IMR-90 (cell line): ENCODE measurements around the gene FRMD6. TPM values are rescaled to one million over a fixed set of nuclear protein-coding genes. Genes with fewer than 3 reads are reported as not detected.
"Not testable (repeated sequence)": the region's sequence is repeated elsewhere in the genome, so short reads cannot be mapped to it uniquely, and the experiment has no call there.

Source experiments
- ATAC-seq: fragments of 200-7000 bp; cut with Tn5 transposase; 2 replicates; pipeline ENCODE4 v1.9.1; 2020; ENCODE audit warnings: low read depth, mild to moderate bottlenecking, moderate library complexity
- BruUV-seq: library from RNA; stranded (reverse); fragments of 400-500 nt; replicated peaks from 2 replicates; lab custom pipeline; 2021; lab: Mats Ljungman, UMichigan
- CTCF ChIA-PET: fragments of 300-600 bp; formaldehyde crosslinking; extraction: SDS; loops from one replicate; lab custom pipeline; 2021; ENCODE audit warnings: antibody characterized with exemption; lab: Yijun Ruan, JAX
- POLR2A ChIA-PET: fragments of 300-600 bp; sonication (Branson Sonifier 250); formaldehyde crosslinking; loops from one replicate; lab custom pipeline; 2022; ENCODE audit warnings: antibody characterized with exemption; ENCODE audit not compliant: unreplicated experiment; lab: Charles Lee
- DNase-seq: peaks from one replicate; pipeline ENCODE4 v3.0.0; 2013
- H2AFZ ChIP-seq: replicated peaks from 2 replicates; pipeline ENCODE3; 2013; ENCODE audit warnings: low read length, mild to moderate bottlenecking; ENCODE audit not compliant: poor library complexity
- H2AK5ac ChIP-seq: 2 replicates; pipeline ENCODE4 v1.6.1; 2013; ENCODE audit warnings: low read depth, low read length, inconsistent platforms
- H2AK9ac ChIP-seq: replicated peaks from 2 replicates; pipeline ENCODE3; 2013; ENCODE audit warnings: mild to moderate bottlenecking, low read depth, low read length, moderate library complexity; ENCODE audit not compliant: poor library complexity
- H2BK120ac ChIP-seq: 2 replicates; pipeline ENCODE4 v1.6.1; 2013; ENCODE audit warnings: low read depth, low read length, inconsistent platforms
- H2BK15ac ChIP-seq: 3 replicates; pipeline ENCODE4 v1.6.1; 2013; ENCODE audit warnings: low read depth, low read length, inconsistent platforms
- H2BK20ac ChIP-seq: 2 replicates; pipeline ENCODE4 v1.6.1; 2013; ENCODE audit warnings: low read depth, mild to moderate bottlenecking, inconsistent platforms, low read length, moderate library complexity
- H2BK5ac ChIP-seq: 2 replicates; pipeline ENCODE4 v1.6.1; 2013; ENCODE audit warnings: mild to moderate bottlenecking, low read depth, low read length, inconsistent platforms; ENCODE audit not compliant: poor library complexity, severe bottlenecking
- H3K14ac ChIP-seq: replicated peaks from 2 replicates; pipeline ENCODE4 v1.6.1; 2013; ENCODE audit warnings: low read depth, low read length, inconsistent platforms
- H3K18ac ChIP-seq: 2 replicates; pipeline ENCODE4 v1.6.1; 2013; ENCODE audit warnings: low read depth, low read length, control low read depth
- H3K23ac ChIP-seq: 2 replicates; pipeline ENCODE4 v1.6.1; 2013; ENCODE audit warnings: low read depth, low read length, inconsistent platforms
- H3K27ac ChIP-seq: 2 replicates; pipeline ENCODE4 v1.5.1; 2013; ENCODE audit warnings: mild to moderate bottlenecking, control low read depth, low read length; ENCODE audit not compliant: insufficient read depth
- H3K27me3 ChIP-seq: 2 replicates; pipeline ENCODE4 v1.6.1; 2013; ENCODE audit warnings: low read length; ENCODE audit not compliant: control insufficient read depth, insufficient read depth
- H3K36me3 ChIP-seq: 2 replicates; pipeline ENCODE4 v1.6.1; 2013; ENCODE audit warnings: low read length, mixed read lengths; ENCODE audit not compliant: control insufficient read depth, insufficient read depth
- H3K4ac ChIP-seq: 2 replicates; pipeline ENCODE4 v1.6.1; 2013; ENCODE audit warnings: low read depth, low read length, inconsistent platforms
- H3K4me1 ChIP-seq: 2 replicates; pipeline ENCODE4 v1.6.1; 2013; ENCODE audit warnings: low read length, mixed read lengths; ENCODE audit not compliant: control insufficient read depth, insufficient read depth
- H3K4me2 ChIP-seq: 2 replicates; pipeline ENCODE4 v1.6.1; 2013; ENCODE audit warnings: low read depth, mild to moderate bottlenecking, control low read depth, low read length, moderate library complexity
- H3K4me3 ChIP-seq: 2 replicates; pipeline ENCODE4 v1.5.1; 2013; ENCODE audit warnings: low read depth, mild to moderate bottlenecking, control low read depth, low read length, moderate library complexity; ENCODE audit not compliant: insufficient read depth
- H3K56ac ChIP-seq: 2 replicates; pipeline ENCODE4 v1.6.1; 2013; ENCODE audit warnings: low read length, inconsistent platforms; ENCODE audit not compliant: insufficient read depth; ENCODE audit errors: extremely low read depth
- H3K79me1 ChIP-seq, 2 experiments: 2 replicates each; pipeline ENCODE4 v1.6.1; 2013; ENCODE audit warnings: low read length in 2 of 2, inconsistent platforms in 1 of 2, low read depth in 1 of 2
- H3K9ac ChIP-seq: 2 replicates; pipeline ENCODE4 v1.6.1; 2013; ENCODE audit warnings: low read depth, low read length, control low read depth
- H3K9me1 ChIP-seq: 2 replicates; pipeline ENCODE4 v1.6.1; 2013; ENCODE audit warnings: low read length, inconsistent platforms; ENCODE audit not compliant: insufficient read depth
- H3K9me3 ChIP-seq: 2 replicates; pipeline ENCODE4 v1.6.1; 2013; ENCODE audit warnings: low read length; ENCODE audit not compliant: control insufficient read depth, insufficient read depth
- H4K20me1 ChIP-seq: 2 replicates; pipeline ENCODE4 v1.6.1; 2013; ENCODE audit warnings: low read length, inconsistent platforms; ENCODE audit not compliant: insufficient read depth
- H4K5ac ChIP-seq: 2 replicates; pipeline ENCODE4 v1.6.1; 2013; ENCODE audit warnings: mild to moderate bottlenecking, low read depth, low read length, control low read depth
- H4K8ac ChIP-seq, 2 experiments: 2 replicates each; pipeline ENCODE4 v1.6.1; 2013; ENCODE audit warnings: low read depth in 2 of 2, low read length in 2 of 2, control low read depth in 1 of 2, inconsistent platforms in 1 of 2
- H4K91ac ChIP-seq: 2 replicates; pipeline ENCODE4 v1.6.1; 2013; ENCODE audit warnings: low read depth, low read length, inconsistent platforms; ENCODE audit not compliant: insufficient read depth
- WGBS, 2 experiments: methylation state at CpG; one replicate each; pipeline versions ENCODE4 v1.1.5 to v1.1.7; 2013; ENCODE audit warnings: missing lambda C conversion rate in 2 of 2; ENCODE audit not compliant: insufficient read length in 1 of 2; ENCODE audit errors: extremely low coverage in 2 of 2; 5-methylcytosine and 5-hydroxymethylcytosine counted together
- dilution Hi-C: fragments of 300-500 bp; cut with HindIII; formaldehyde crosslinking; loops from one replicate; pipeline ENCODE4 v1.14.3; 2018; ENCODE audit warnings: low sequenced_read_pairs; ENCODE audit not compliant: unreplicated experiment
- in situ Hi-C: fragments of 300-500 bp; cut with MboI; formaldehyde crosslinking; loops from 3 replicates; pipeline ENCODE4 v1.14.3; 2019; ENCODE audit warnings: low sequenced_read_pairs, inconsistent platforms, mixed read lengths
- intact Hi-C: fragments of 100-400 bp; cut with micrococcal nuclease; formaldehyde crosslinking; loops from 2 replicates; pipeline ENCODE4 v1.10.0; 2022
- polyA plus RNA-seq, 3 experiments: library from polyadenylated mRNA; depleted of rRNA; stranded (reverse); fragments of >200 nt; gene quantifications; 2 replicates each; pipeline ENCODE4 v1.2.3, GENCODE V29; 2012; ENCODE audit warnings: low replicate concordance in 1 of 3
- total RNA-seq: library from RNA; depleted of rRNA; stranded (reverse); fragments of >200 nt; gene quantifications from 2 replicates; pipeline ENCODE4 v1.2.3, GENCODE V29; 2012
- TF ChIP-seq, protein P1 (sequence below): fragments of 150-350 bp; IDR thresholded peaks from 2 replicates; pipeline ENCODE4 v1.6.1; 2017; ENCODE audit warnings: mild to moderate bottlenecking, antibody characterized with exemption, low read length, low read depth

The FRMD6 gene
- total and polyA plus RNA-seq, 2 of the 4 experiments (the other 2 are of a cell fraction), result 243 to 682 TPM

DNA sequence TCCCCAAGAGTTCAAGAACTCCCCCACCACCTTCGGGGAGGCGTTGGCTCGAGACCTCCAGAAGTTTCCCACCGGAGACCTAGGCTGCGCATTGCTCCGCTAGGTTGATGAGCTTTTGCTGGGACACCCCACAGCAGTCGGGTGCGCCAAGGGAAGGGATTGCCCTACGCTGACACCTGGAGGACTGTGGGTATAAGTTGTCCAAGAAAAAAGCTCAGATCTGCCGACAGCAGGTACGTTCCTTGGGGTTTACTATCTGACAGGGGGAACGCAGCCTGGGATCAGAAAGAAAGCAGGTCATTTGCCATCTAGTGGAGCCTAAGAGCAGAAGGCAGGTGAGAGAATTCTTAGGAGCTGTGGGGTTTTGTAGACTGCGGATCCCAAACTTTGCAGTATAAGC, 98.8 kb downstream of the FRMD6 start:
- no peak overlapping the region for H3K18ac ChIP-seq
- no peak overlapping the region for H4K8ac ChIP-seq
- H3K9me1 ChIP-seq, result no peaks in the 10 kb centered on the region
- intact Hi-C loops (no loop called here), in situ Hi-C loops (no loop called here), dilution Hi-C loops (no loop called here)
- no peak overlapping the region for H3K9ac ChIP-seq
- H4K91ac ChIP-seq, result no peak overlapping the region
- no peaks in the 10 kb centered on the region for H4K20me1 ChIP-seq
- DNase-seq (no peak), ATAC-seq (no peak)
- no peak overlapping the region for H3K56ac ChIP-seq
- no peaks in the 10 kb centered on the region; the same call in 1 of the 2 replicates for H3K27me3 ChIP-seq
- ChIA-PET CTCF (no interaction called here), POLR2A (interaction anchor here (0.6 kb wide), 1 partner anchor 8 kb away, joined by 6 read pairs; no protein-coding TSS in a partner anchor)
- no peak overlapping the region for H2AK5ac ChIP-seq
- no peaks in the 10 kb centered on the region for H3K36me3 ChIP-seq
- H2BK15ac ChIP-seq, result no peak overlapping the region
- H2BK5ac ChIP-seq, result no peak overlapping the region
- H4K5ac ChIP-seq, result no peak overlapping the region
- H2AK9ac ChIP-seq, result no peak overlapping the region
- H3K4me3 ChIP-seq, result no peak overlapping the region
- no peak overlapping the region for H3K4ac ChIP-seq
- H2AFZ ChIP-seq, result no peak overlapping the region
- no peak overlapping the region for H3K23ac ChIP-seq
- no peak overlapping the region for H3K4me2 ChIP-seq
- no TSS peak for BruUV-seq
- no peaks in the 10 kb centered on the region for H3K9me3 ChIP-seq
- no peak overlapping the region for H3K14ac ChIP-seq
- no peaks in the 10 kb centered on the region for H3K79me1 ChIP-seq
- H3K27ac ChIP-seq, result no peak overlapping the region
- H2BK120ac ChIP-seq, result no peak overlapping the region
- TF ChIP-seq, protein P1, sequence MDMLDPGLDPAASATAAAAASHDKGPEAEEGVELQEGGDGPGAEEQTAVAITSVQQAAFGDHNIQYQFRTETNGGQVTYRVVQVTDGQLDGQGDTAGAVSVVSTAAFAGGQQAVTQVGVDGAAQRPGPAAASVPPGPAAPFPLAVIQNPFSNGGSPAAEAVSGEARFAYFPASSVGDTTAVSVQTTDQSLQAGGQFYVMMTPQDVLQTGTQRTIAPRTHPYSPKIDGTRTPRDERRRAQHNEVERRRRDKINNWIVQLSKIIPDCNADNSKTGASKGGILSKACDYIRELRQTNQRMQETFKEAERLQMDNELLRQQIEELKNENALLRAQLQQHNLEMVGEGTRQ, result no peak
- no peak overlapping the region for H2BK20ac ChIP-seq
- WGBS, 2 experiments, result no CpG with 5 or more reads among the region's 13 CpGs
- no peaks in the 10 kb centered on the region for H3K4me1 ChIP-seq

DNA sequence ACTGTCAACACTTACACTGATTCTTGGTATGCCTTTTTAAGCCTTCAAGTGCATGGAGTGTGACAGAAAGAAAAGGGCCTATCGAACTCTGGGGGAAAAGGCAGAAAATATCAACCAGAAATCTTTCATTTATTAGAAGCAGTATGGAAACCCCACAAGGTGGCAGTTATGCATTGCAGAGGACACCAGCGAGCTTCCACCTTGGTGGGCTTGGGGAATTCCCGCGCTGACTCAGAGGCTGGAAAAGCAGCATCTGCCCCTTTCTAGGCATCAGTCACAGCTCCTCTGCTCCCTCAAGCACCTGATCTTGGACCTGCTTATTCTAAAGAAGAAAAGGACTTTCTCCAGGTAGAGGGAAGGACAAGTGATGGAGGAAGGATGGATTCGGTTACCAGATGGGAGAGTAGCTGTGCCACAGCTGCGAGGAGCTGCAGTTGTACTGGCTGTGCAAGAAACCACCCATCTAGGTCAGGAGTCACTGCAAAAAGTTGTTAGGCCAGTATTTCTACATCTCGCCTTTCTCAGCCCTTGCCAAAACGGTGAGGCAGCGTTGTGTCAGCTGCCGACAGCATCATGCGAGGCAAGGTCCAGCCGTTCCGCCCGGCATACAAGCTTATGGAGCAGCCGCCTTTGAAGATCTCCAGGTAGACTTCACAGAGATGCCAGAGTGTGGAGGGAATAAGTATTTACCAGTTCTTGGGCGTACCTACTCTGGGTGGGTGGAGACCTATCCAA, 100.1 kb downstream of the FRMD6 start:
- H3K4me3 ChIP-seq, H3K4me2 ChIP-seq, H4K20me1 ChIP-seq, H3K18ac ChIP-seq, POLR2A ChIA-PET, H2AFZ ChIP-seq, H4K91ac ChIP-seq, H3K9me3 ChIP-seq, H2BK5ac ChIP-seq, H3K4ac ChIP-seq, H4K5ac ChIP-seq, H3K9ac ChIP-seq, BruUV-seq, ATAC-seq, H3K9me1 ChIP-seq, H2AK9ac ChIP-seq, H2BK120ac ChIP-seq, in situ Hi-C loops, DNase-seq, H3K27ac ChIP-seq, H2AK5ac ChIP-seq, H4K8ac ChIP-seq, intact Hi-C loops, H3K79me1 ChIP-seq, dilution Hi-C loops, H3K14ac ChIP-seq, H3K27me3 ChIP-seq, H3K36me3 ChIP-seq, H3K56ac ChIP-seq, H3K23ac ChIP-seq, H2BK15ac ChIP-seq, H3K4me1 ChIP-seq, H2BK20ac ChIP-seq: not testable (repeated sequence)
- WGBS, 2 experiments, result 94% methylated on average over 10 of the region's 16 CpGs; no CpG with 5 or more reads in 1 of the 2 experiments
- CTCF ChIA-PET, result interaction anchor here (0.7 kb wide), 1 partner anchor 174 kb away, joined by 3 read pairs; no protein-coding TSS in a partner anchor
